ENCODE results near the gene LRRC4. TPM values are rescaled to one million over a fixed set of nuclear protein-coding genes. Genes with fewer than 3 reads are reported as not detected.

LRRC4 gene
- total RNA-seq, 1 experiment from 2014 or later, result 1.4 TPM

DNA sequence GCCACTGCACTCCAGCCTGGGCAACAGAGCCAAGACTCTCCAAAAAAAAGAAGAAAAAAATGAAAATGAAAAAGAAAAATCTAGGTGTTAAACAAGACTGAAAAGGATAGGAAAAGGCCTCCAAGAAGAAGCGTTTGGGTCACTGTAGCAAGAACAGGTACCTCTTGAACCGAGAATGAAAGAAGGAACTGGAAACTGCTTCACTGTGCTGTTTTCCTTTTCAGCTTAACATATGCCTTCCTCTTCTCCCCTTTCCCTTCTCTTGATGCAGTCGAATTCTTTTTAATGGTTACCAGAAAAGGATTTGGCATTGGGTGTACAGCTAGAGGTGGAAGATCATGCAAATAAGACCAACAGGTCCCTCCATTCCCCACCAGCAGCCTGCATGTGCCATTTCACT is 28.1 kb downstream of the LRRC4 start:
- H3K36me3 ChIP-seq, result 0 out of 2 replicates have a peak, but pooled peaks cover 2% of the 10 kb centered on the region

DNA sequence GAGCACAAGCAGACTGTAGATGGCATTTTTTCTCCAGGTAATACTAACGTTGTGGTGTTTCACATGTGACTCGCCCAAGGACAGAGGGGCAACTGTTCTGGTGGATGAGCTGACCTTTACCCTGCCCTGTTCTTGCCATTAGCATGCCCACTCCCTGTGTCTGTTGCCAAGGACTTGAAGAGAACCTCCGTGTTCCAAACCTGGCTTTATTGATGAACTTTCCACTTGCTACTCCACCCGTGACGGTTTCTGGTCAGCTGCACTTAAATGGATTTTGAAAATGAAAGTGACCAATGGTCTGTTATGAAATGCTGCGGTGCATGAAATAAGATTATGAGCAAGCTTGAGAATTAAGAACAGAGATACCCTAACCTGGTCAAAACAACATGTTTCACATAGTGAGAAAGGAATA is 30.4 kb downstream of the LRRC4 start:
- no peak overlapping the region for H3K27ac ChIP-seq
- no peak overlapping the region for H3K4me3 ChIP-seq
- no peaks in the 10 kb centered on the region for H3K9me3 ChIP-seq (replicated peaks)
- 0 out of 2 replicates have a peak, but pooled peaks cover 2% of the 10 kb centered on the region for H3K36me3 ChIP-seq
- DNase-seq (ENCODE audit: low read depth in 1 of 2, low spot score in 2 of 2), result no peak
- H3K27me3 ChIP-seq (replicated peaks), result no peaks in the 10 kb centered on the region
- H3K4me1 ChIP-seq (replicated peaks), result peaks cover 25% of the 10 kb centered on the region

More for the DNA sequence above, 28.1 kb downstream of the LRRC4 start:
- Histone ChIP-seq H3K4me1 (replicated peaks) (peaks cover 2% of the 10 kb centered on the region), H3K27ac (no peak overlapping the region), H3K9me3 (replicated peaks) (no peaks in the 10 kb centered on the region), H3K4me3 (no peak overlapping the region), H3K27me3 (replicated peaks) (no peaks in the 10 kb centered on the region)
- no peak for DNase-seq (ENCODE audit: low read depth in 1 of 2, low spot score in 2 of 2)

DNA sequence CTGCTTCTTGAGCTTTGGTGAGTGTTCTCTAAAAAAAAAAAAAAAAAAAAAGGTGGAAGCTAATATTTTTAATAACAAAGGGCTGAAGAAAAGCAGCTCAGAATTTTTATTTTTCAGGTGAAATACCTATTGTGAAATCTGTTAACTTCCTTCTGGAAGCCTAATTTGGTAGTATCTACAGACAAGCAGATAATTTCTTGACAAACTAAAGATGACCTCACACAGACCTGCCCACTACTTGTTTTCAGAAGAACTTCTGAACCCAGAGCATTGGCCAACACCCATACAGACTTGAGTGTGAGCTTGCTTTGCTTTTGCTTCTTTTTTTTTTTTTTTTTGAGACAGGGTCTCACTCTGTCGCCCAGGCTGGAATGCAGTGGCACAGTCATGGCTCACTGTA is 31.2 kb downstream of the LRRC4 start:
- no peaks in the 10 kb centered on the region for H3K9me3 ChIP-seq (replicated peaks)
- no peaks in the 10 kb centered on the region for H3K27me3 ChIP-seq (replicated peaks)
- DNase-seq (ENCODE audit: low read depth in 1 of 2, low spot score in 2 of 2), result no peak
- 0 out of 2 replicates have a peak, but pooled peaks cover 2% of the 10 kb centered on the region for H3K36me3 ChIP-seq
- no peak overlapping the region for H3K27ac ChIP-seq
- peaks cover 33% of the 10 kb centered on the region for H3K4me1 ChIP-seq (replicated peaks)
- no peak overlapping the region for H3K4me3 ChIP-seq

DNA sequence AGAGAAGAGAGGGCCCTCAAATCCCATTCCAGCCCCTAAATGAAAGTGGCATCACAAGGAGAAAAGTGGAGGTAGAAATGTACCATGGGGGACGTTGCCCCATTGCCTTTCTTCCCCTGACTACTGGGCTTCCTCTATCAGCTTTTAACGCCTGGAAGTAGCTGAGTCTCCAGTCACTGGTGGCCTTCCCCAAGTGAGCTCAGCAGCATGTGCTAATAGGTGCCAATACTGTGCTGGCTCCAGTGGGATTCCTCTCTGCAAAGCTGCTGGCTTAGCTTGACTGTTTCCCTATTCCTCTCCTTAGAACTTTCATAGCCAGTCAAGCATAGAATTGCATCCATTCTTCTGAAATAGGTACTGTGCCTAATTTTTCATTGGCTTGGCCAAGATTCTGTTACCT is 32.6 kb downstream of the LRRC4 start:
- Histone ChIP-seq H3K4me1 (replicated peaks) (peaks cover 37% of the 10 kb centered on the region), H3K27ac (no peak overlapping the region; the same call in 1 of the 2 replicates), H3K27me3 (replicated peaks) (no peaks in the 10 kb centered on the region), H3K36me3 (0 out of 2 replicates have a peak, but pooled peaks cover 7% of the 10 kb centered on the region), H3K9me3 (replicated peaks) (no peaks in the 10 kb centered on the region), H3K4me3 (no peak overlapping the region)
- no peak for DNase-seq (ENCODE audit: low read depth in 1 of 2, low spot score in 2 of 2)

DNA sequence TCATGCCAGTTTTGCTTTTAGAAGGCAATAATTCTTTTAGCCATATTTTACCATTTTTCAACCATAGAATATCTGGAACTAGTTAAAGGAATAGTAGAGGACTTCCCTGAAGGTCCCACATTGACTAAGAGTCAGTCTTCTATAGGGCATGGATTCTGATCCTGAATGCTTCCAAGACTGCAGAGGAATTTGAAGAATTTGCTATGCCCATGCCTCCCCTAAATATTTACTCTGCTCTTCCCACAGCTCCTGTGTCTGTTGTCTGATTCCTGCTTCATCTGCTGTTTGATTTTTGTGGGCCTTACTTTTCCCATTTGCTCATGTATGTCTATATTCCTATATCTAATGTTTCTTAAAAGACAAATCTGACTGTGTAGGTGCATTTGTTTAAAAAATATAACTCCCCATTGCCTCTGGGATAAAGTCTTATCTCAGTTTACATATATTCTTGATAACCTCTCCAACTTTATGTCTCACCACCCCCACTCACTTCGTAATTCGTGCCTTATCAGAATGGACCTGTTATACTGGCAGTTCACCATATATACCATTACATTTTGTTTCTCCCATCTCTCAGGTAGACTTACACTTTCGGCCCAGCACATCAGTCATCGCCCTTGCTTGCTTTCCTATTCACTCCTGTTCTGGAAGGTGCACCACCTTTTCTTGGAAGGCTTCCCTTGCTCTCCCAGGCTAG is 33.9 kb downstream of the LRRC4 start:
- H3K36me3 ChIP-seq, result peaks cover 9% of the 10 kb centered on the region; the same call in 1 of the 2 replicates
- peak in 1 of 2 experiments; percentile 62 for DNase-seq (ENCODE audit: low read depth in 1 of 2, low spot score in 2 of 2)
- no peaks in the 10 kb centered on the region for H3K9me3 ChIP-seq (replicated peaks)
- H3K27ac ChIP-seq, result peak overlapping the region; percentile 22; the same call in 1 of the 2 replicates
- no peak overlapping the region for H3K4me3 ChIP-seq
- no peaks in the 10 kb centered on the region for H3K27me3 ChIP-seq (replicated peaks)
- peaks cover 37% of the 10 kb centered on the region for H3K4me1 ChIP-seq (replicated peaks)

DNA sequence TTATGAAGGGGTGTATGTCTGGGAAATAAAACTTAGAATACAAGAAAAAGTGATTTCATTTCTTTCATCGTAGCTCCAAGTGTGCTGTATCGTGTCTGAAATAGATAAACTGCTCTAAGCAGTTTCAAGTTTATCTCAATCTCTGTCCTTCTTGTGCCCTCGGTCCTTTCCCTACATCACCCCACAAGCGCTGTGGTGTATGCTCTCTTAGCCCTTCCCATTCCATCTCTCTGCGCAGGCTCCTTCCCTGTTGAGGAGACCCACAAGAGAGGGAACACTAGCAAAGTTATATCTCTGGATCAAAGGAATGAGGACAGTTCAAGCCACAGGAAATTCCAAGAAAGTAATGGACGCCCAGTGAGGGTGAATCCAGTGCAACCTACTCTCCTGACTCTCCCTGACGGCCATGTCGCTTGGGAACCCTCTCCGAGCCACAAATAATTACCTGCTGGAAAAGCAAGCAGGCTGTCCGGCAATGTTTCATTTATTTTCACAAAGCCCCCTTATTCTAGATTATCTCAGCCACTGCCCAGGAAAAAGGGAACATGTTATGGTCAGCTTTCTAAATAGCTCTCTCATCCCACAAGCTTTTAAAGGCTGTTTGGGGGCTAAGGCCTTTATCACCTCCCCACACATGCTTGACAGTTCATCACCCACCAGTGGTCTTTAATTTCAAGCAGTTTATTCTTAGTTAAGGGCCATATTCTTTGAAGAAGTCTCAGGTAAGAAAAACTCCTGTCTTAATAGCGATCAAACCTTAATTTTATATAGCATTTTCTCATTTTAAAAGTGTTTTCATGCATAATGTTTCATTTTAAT is 34.8 kb downstream of the LRRC4 start:
- Histone ChIP-seq H3K9me3 (replicated peaks) (no peaks in the 10 kb centered on the region), H3K4me1 (replicated peaks) (peaks cover 37% of the 10 kb centered on the region), H3K27ac (0 out of 2 replicates have a peak overlapping the region, but pooled peaks have one; percentile 8), H3K4me3 (no peak overlapping the region), H3K36me3 (peaks cover 14% of the 10 kb centered on the region), H3K27me3 (replicated peaks) (no peaks in the 10 kb centered on the region)
- peak in 1 of 2 experiments; percentile 12 for DNase-seq (ENCODE audit: low read depth in 1 of 2, low spot score in 2 of 2)

DNA sequence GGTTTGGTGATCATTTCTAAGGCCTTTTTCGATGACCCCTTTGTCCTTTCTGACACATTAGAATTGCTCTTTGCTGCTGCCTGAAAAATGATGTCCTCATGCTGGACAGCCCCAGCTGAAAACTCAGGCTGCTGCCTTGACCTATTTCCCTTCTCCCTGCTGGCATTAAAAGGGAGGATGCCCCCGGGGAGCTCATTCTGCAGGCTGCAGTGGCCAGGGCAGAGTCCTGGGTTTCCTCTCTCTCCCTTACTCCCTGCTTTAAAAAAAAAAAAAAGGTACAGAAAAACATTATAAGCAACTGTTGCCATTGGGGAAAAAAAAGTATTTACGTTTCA is 35.4 kb downstream of the LRRC4 start:
- peaks cover 14% of the 10 kb centered on the region for H3K36me3 ChIP-seq
- no peak overlapping the region for H3K27ac ChIP-seq
- no peaks in the 10 kb centered on the region for H3K9me3 ChIP-seq (replicated peaks)
- peaks cover 37% of the 10 kb centered on the region for H3K4me1 ChIP-seq (replicated peaks)
- no peak for DNase-seq (ENCODE audit: low read depth in 1 of 2, low spot score in 2 of 2)
- no peaks in the 10 kb centered on the region for H3K27me3 ChIP-seq (replicated peaks)
- H3K4me3 ChIP-seq, result no peak overlapping the region

DNA sequence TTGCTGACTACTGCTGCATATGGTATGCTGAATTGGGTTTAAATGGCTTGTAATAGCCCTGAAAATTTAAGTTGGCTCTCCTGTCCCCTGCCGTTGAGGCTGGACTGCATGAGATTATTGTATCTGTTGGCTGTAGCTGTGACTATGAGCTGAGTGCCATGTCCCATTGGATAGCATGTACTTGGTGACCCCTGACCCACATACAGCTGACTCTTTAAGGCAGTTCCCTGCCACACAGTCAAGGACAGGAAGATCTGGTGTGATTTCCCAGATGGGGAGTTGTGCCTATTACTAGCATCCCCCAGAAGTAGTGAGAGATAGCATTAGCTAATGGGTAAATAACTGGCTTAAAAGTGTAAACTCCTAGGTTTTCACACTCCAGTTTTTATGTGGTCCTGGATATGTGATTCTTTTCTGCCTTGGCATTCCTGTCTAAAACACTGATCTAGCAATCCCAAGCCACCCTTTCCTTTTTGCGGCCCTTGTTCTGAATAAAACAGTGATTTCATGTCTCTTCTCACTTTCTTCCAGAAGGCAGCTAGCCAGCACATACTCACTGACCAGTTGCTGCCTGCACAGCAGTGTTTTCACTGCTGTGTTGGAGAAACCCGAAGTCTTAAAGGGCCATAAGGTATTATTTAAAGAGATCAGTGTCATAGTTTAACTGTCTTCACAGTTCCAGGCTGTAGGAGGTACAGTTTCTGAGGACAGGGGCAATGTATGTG is 35.9 kb downstream of the LRRC4 start:
- Histone ChIP-seq H3K27me3 (replicated peaks) (no peaks in the 10 kb centered on the region), H3K27ac (no peak overlapping the region), H3K36me3 (peaks cover 14% of the 10 kb centered on the region), H3K9me3 (replicated peaks) (no peaks in the 10 kb centered on the region), H3K4me1 (replicated peaks) (peaks cover 37% of the 10 kb centered on the region), H3K4me3 (no peak overlapping the region)
- peak in 1 of 2 experiments; percentile 25 for DNase-seq (ENCODE audit: low read depth in 1 of 2, low spot score in 2 of 2)

DNA sequence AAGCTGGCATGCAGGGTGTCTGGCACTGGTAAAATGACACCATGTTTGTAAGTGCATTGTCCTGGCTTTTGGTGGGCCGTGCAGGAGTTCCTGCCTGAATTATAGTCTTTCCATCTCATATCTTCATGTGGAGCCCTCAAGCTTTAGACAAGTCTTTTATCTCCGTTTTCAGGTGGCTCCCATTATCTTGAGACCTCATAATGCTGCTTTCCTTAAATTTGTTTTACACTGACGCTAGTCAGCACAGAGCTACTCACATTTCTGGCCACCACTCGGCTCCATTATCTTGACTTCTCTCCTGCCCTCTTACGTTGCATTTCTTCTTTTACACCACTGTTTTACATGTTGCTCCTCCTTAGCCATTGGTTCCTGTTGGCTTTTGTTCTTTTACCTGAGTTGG is 37.2 kb downstream of the LRRC4 start:
- no peak for DNase-seq (ENCODE audit: low read depth in 1 of 2, low spot score in 2 of 2)
- no peak overlapping the region for H3K27ac ChIP-seq
- H3K36me3 ChIP-seq, result peaks cover 14% of the 10 kb centered on the region
- H3K9me3 ChIP-seq (replicated peaks), result no peaks in the 10 kb centered on the region
- peaks cover 37% of the 10 kb centered on the region for H3K4me1 ChIP-seq (replicated peaks)
- H3K27me3 ChIP-seq (replicated peaks), result no peaks in the 10 kb centered on the region
- H3K4me3 ChIP-seq, result no peak overlapping the region

DNA sequence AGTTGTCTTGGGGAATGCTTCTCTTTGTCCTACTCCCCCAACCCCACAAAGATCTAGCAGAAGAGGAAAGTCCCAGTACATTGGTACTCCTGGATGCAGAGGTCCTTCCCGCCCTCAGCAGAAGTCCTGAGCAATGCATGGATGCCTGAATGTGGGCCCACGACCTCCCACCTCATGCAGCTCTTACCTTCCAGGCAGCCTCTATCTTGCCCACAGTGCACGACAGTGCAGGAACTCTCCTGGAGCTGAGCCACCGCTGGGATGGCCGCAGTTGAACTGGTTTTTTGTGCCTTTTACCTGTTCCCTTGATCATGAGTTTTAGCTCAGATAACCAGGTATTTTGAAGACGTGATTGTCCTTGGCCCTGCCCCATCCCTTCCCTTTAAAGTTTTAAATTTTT is 37.9 kb downstream of the LRRC4 start:
- H3K4me1 ChIP-seq (replicated peaks), result peaks cover 42% of the 10 kb centered on the region
- H3K27ac ChIP-seq, result no peak overlapping the region
- no peaks in the 10 kb centered on the region for H3K9me3 ChIP-seq (replicated peaks)
- peaks cover 14% of the 10 kb centered on the region for H3K36me3 ChIP-seq
- H3K27me3 ChIP-seq (replicated peaks), result no peaks in the 10 kb centered on the region
- no peak for DNase-seq (ENCODE audit: low read depth in 1 of 2, low spot score in 2 of 2)
- no peak overlapping the region for H3K4me3 ChIP-seq

DNA sequence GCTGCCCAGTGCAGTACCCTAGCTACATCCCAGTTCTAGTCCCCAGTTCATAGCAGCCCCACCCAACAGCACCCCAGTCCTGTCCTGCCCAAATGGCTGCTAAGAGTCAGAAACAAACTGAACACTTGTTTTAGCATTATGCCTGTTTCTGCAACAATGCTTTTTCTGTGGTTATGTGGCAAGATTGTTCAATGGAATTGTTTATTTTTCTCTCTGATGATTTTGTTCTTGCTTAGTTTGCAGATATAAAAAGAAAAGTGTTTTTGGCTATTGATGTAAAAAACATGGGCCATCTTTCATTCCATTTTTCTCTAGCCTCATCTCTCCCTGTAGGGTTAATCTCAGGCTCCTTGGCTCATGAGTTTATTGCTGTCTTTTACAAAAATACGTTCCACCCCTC is 42.5 kb downstream of the LRRC4 start:
- H3K4me3 ChIP-seq, result no peak overlapping the region
- H3K4me1 ChIP-seq (replicated peaks), result peaks cover 17% of the 10 kb centered on the region
- peak in 1 of 2 experiments; percentile 8 for DNase-seq (ENCODE audit: low read depth in 1 of 2, low spot score in 2 of 2)
- no peaks in the 10 kb centered on the region for H3K27me3 ChIP-seq (replicated peaks)
- no peak overlapping the region for H3K27ac ChIP-seq
- H3K36me3 ChIP-seq, result peaks cover 10% of the 10 kb centered on the region
- no peaks in the 10 kb centered on the region for H3K9me3 ChIP-seq (replicated peaks)

DNA sequence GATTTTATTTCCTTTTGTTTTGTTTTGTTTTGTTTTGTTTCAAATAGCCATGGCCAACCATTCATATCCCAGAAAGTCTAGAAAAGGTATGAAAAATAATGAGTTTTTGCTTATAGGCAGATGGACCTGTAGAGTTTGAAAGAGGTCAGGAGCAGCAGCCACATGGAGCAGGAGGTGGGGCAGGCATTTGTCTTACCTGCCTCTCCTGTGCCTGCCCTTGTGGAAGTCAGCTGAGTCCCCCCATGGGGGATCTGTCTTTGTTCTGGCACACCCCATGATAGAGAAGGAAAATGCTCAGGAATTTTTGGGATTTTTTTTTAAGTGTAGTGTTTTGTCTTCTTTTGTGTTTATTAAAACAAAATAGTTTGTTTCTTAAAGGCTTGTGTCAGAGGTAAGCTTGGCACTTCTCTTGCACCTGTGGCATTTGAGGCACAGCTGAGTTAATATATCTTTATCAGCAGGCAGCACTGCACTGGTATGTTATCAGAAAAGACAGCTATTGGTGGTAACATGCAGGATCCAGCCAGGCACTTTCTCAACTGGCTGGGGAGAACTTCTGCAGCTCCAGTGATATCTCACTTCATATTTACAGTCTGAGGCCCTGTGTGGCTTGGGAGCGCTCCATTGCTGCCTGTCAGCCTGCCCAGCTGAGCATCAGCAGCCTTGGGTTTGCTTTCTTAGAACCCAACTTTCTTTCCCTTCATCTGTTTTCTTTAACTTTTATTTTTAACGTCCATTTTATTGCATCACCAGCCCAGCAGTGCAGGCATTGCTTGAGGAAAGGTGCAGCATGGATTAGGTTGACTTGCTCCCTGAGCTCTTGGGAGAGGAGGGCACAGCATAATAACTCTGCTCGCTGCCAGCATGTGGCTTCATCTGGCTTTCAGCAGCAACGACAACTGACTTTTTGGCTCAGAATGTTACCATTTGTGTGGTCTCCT is 44.4 kb downstream of the LRRC4 start:
- H3K4me3 ChIP-seq, result no peak overlapping the region
- no peaks in the 10 kb centered on the region for H3K27me3 ChIP-seq (replicated peaks)
- no peaks in the 10 kb centered on the region for H3K9me3 ChIP-seq (replicated peaks)
- H3K36me3 ChIP-seq, result peaks cover 4% of the 10 kb centered on the region
- H3K4me1 ChIP-seq (replicated peaks), result peaks cover 17% of the 10 kb centered on the region
- no peak overlapping the region for H3K27ac ChIP-seq
- DNase-seq (ENCODE audit: low read depth in 1 of 2, low spot score in 2 of 2), result no peak
